K562 (cell line): ENCODE measurements around the gene INSIG1. TPM values are rescaled to one million over a fixed set of nuclear protein-coding genes. Genes with fewer than 3 reads are reported as not detected.
A peak's percentile ranks its signal among the peaks of the same experiment; 100 is the strongest.

Experiments used
- ATF3 ChIP-seq, 2 experiments: fragments of 450-650 bp in 1 of 2; sonication (generic) in 1 of 2; formaldehyde crosslinking in 1 of 2; IDR thresholded peaks in 1 of 2; conservative IDR thresholded peaks in 1 of 2; 2 replicates each; pipeline versions ENCODE4 v1.6.1 to v1.8.1; 2016 to 2023; ENCODE audit warnings: mild to moderate bottlenecking in 2 of 2, moderate library complexity in 2 of 2, inconsistent platforms in 1 of 2, missing genetic modification reagents in 1 of 2
- CSDE1 ChIP-seq, 2 experiments: fragments of 450-650 bp; IDR thresholded peaks; 2 replicates each; pipeline ENCODE4 v1.6.1; 2016; ENCODE audit warnings: mild to moderate bottlenecking in 1 of 2
- ESRRB ChIP-seq: fragments of 250-450 bp; sonication (Bioruptor Pico); IDR thresholded peaks from 2 replicates; pipeline ENCODE4 v1.5.0; 2020; ENCODE audit warnings: mild to moderate bottlenecking, moderate library complexity, borderline replicate concordance
- FOS ChIP-seq: IDR thresholded peaks from 3 replicates; pipeline ENCODE4 v1.6.1; 2011; ENCODE audit not compliant: insufficient read length; ENCODE audit errors: extremely low read depth
- FOXO4 ChIP-seq: fragments of 450-650 bp; formaldehyde crosslinking; IDR thresholded peaks from 2 replicates; pipeline ENCODE4 v1.4.0; 2020; ENCODE audit warnings: mild to moderate bottlenecking, moderate library complexity
- KDM1A ChIP-seq, 2 experiments: fragments of 450-650 bp; IDR thresholded peaks; 2 replicates each; pipeline ENCODE4 v1.6.1; 2016; ENCODE audit warnings: mild to moderate bottlenecking in 2 of 2
- MCM3 ChIP-seq: fragments of 450-650 bp; IDR thresholded peaks from 2 replicates; pipeline ENCODE4 v1.6.1; 2016
- PCBP1 ChIP-seq: fragments of 200-400 bp; formaldehyde crosslinking; IDR thresholded peaks from 2 replicates; pipeline ENCODE4 v1.6.1; 2018; ENCODE audit warnings: mild to moderate bottlenecking, low read depth, low read length; ENCODE audit not compliant: poor library complexity, severe bottlenecking
- PHB2 ChIP-seq: fragments of 450-650 bp; IDR thresholded peaks from 2 replicates; pipeline ENCODE4 v1.6.1; 2017; ENCODE audit warnings: low read depth
- PRDM10 ChIP-seq: fragments of 450-650 bp; IDR thresholded peaks from 2 replicates; pipeline ENCODE4 v1.6.1; 2018; ENCODE audit not compliant: partially characterized antibody
- TCFL5 ChIP-seq: fragments of 250-450 bp; sonication (Bioruptor Pico); conservative IDR thresholded peaks from 2 replicates; pipeline ENCODE4 v1.6.1; 2021; ENCODE audit warnings: mild to moderate bottlenecking, moderate library complexity, matching md5 sums
- TRIM24 ChIP-seq, 2 experiments: fragments of 450-650 bp; IDR thresholded peaks; 2 replicates each; pipeline ENCODE4 v1.6.1; 2016
- TRIM25 ChIP-seq: fragments of 450-650 bp; IDR thresholded peaks from 2 replicates; pipeline ENCODE4 v1.7.0; 2016; ENCODE audit warnings: borderline replicate concordance
- TSC22D4 ChIP-seq: fragments of 450-650 bp; IDR thresholded peaks from 2 replicates; pipeline ENCODE4 v1.6.1; 2016; ENCODE audit warnings: missing genetic modification characterization, missing biosample characterization, control low read depth
- ZBTB2 ChIP-seq: fragments of 450-650 bp; IDR thresholded peaks from 2 replicates; pipeline ENCODE4 v1.6.1; 2016; ENCODE audit warnings: antibody characterized with exemption
- ZKSCAN3 ChIP-seq: fragments of 250-450 bp; sonication (Bioruptor Pico); IDR thresholded peaks from 2 replicates; pipeline ENCODE4 v1.4.0; 2020
- ZNF668 ChIP-seq: fragments of 250-450 bp; sonication (Bioruptor Pico); IDR thresholded peaks from 2 replicates; pipeline ENCODE4 v1.8.0; 2022; ENCODE audit warnings: mild to moderate bottlenecking, inconsistent platforms
- polyA plus RNA-seq, 8 experiments: library from polyadenylated mRNA; depleted of rRNA in 4 of 8; stranded (reverse) in 5 of 8; unstranded in 3 of 8; fragments of >200 nt; fragmentation: Nextera tagmentation in 2 of 8; fragmentation: Illumina TruSeq in 1 of 8; extraction: Ambion mirVana in 2 of 8; extraction: Trizol in 1 of 8; gene quantifications; 2 replicates each; pipeline versions ENCODE4 v1.2.1 to v1.2.3, GENCODE V29; 2011 to 2014; ENCODE audit warnings: inconsistent platforms in 1 of 8, missing spikeins in 1 of 8
- total RNA-seq, 7 experiments: library from RNA; depleted of rRNA in 6 of 7; stranded (reverse); fragments of >200 nt in 6 of 7; fragmentation: Illumina TruSeq in 2 of 7; extraction: Trizol in 2 of 7; gene quantifications; 2 replicates each; pipeline versions ENCODE4 v1.2.1 to v1.2.3, GENCODE V29; 2011 to 2021; ENCODE audit warnings: low replicate concordance in 1 of 7

INSIG1 gene
- total and polyA plus RNA-seq, 9 of the 15 experiments (the other 6 are each of a cell fraction or from before 2014, with no cell fraction given) = 57.1 to 787 (median 238) TPM

- TF ChIP-seq FOXO4 (CRISPR knock-in tag) (no peak), MCM3 (0 out of 2 replicates have a peak, but pooled peaks have one; percentile 22), KDM1A (IDR thresholded peaks at IDR 0.05) (peak; percentile 30 to 59; a peak in 2 of 4 replicates), ATF3 (IDR thresholded peaks at IDR 0.05) (peak; percentile 49; the same call in 1 of the 2 replicates), ATF3 (CRISPR knock-in tag; conservative IDR thresholded peaks at IDR 0.05) (no peak), PHB2 (peak; percentile 62; the same call in 1 of the 2 replicates), TSC22D4 (tag) (0 out of 2 replicates have a peak, but pooled peaks have one; percentile 58), ESRRB (CRISPR knock-in tag) (no peak), PCBP1 (no peak), ZBTB2 (peak; percentile 83), PRDM10 (no peak), FOS (no peak), ZNF668 (no peak), TRIM25 (0 out of 2 replicates have a peak, but pooled peaks have one; percentile 60), CSDE1 (IDR thresholded peaks at IDR 0.05) (peak in 1 of 2 experiments; percentile 64; a peak in 2 of 4 replicates), ZKSCAN3 (CRISPR knock-in tag) (no peak), TCFL5 (CRISPR knock-in tag) (no peak), TRIM24 (IDR thresholded peaks at IDR 0.05) (peak; percentile 22 to 34; a peak in 1 of 4 replicates)
Observed at GRCh38 chr7:155318245-155318644, 20.6 kb downstream of the INSIG1 start (continued).
